H9 (cell line): ENCODE results near the gene SEPTIN2. TPM values are rescaled to one million over a fixed set of nuclear protein-coding genes. Genes with fewer than 3 reads are reported as not detected.

ENCODE experiments used
- DNase-seq: peaks from one replicate; pipeline ENCODE4 v3.0.0-alpha.2; 2017
- H2AFZ ChIP-seq: one replicate; pipeline ENCODE4 v1.6.1; 2013; ENCODE audit warnings: mild to moderate bottlenecking, low read length, control low read depth, moderate library complexity
- H2AK5ac ChIP-seq: 2 replicates; pipeline ENCODE4 v1.6.1; 2013; ENCODE audit warnings: low read length, control low read depth, mixed read lengths; ENCODE audit not compliant: insufficient read length
- H2BK120ac ChIP-seq: one replicate; pipeline ENCODE4 v1.6.1; 2013; ENCODE audit warnings: low read depth, mild to moderate bottlenecking, low read length, control low read depth, inconsistent platforms; ENCODE audit not compliant: poor library complexity, severe bottlenecking
- H2BK12ac ChIP-seq: 2 replicates; pipeline ENCODE4 v1.6.1; 2013; ENCODE audit warnings: low read length, control low read depth, mixed read lengths, low read depth; ENCODE audit not compliant: insufficient read length
- H2BK15ac ChIP-seq: 2 replicates; pipeline ENCODE4 v1.6.1; 2013; ENCODE audit warnings: low read depth, low read length, control low read depth
- H2BK20ac ChIP-seq: one replicate; pipeline ENCODE4 v1.6.1; 2013; ENCODE audit warnings: low read depth, mild to moderate bottlenecking, low read length, control low read depth, inconsistent platforms; ENCODE audit not compliant: poor library complexity, severe bottlenecking
- H2BK5ac ChIP-seq: 2 replicates; pipeline ENCODE4 v1.6.1; 2013; ENCODE audit warnings: low read length, control low read depth, mixed read lengths; ENCODE audit not compliant: insufficient read length
- H3K14ac ChIP-seq: 2 replicates; pipeline ENCODE4 v1.6.1; 2013; ENCODE audit warnings: low read length, control low read depth; ENCODE audit not compliant: insufficient read depth
- H3K18ac ChIP-seq: 2 replicates; pipeline ENCODE4 v1.6.1; 2013; ENCODE audit warnings: low read depth, mild to moderate bottlenecking, mixed read lengths, low read length, control low read depth; ENCODE audit not compliant: insufficient read length
- H3K23ac ChIP-seq: 2 replicates; pipeline ENCODE4 v1.6.1; 2013; ENCODE audit warnings: low read length, control low read depth, mixed read lengths, low read depth; ENCODE audit not compliant: insufficient read length
- H3K23me2 ChIP-seq: 2 replicates; pipeline ENCODE4 v1.6.1; 2013; ENCODE audit warnings: low read depth, mild to moderate bottlenecking, mixed read lengths, low read length, control low read depth; ENCODE audit not compliant: insufficient read length, poor library complexity, severe bottlenecking
- H3K27ac ChIP-seq: 2 replicates; pipeline ENCODE4 v1.5.1; 2013; ENCODE audit warnings: low read length, control low read depth, mixed read lengths, low read depth; ENCODE audit not compliant: insufficient read length
- H3K27me3 ChIP-seq: 2 replicates; pipeline ENCODE4 v1.6.1; 2013; ENCODE audit warnings: low read length, control low read depth, inconsistent platforms; ENCODE audit not compliant: insufficient read depth
- H3K4ac ChIP-seq: 2 replicates; pipeline ENCODE4 v1.6.1; 2013; ENCODE audit warnings: low read depth, mild to moderate bottlenecking, control low read depth, inconsistent platforms, low read length, moderate library complexity
- H3K4me1 ChIP-seq: 2 replicates; pipeline ENCODE4 v1.6.1; 2013; ENCODE audit warnings: low read length, control low read depth, inconsistent platforms; ENCODE audit not compliant: insufficient read depth
- H3K4me2 ChIP-seq: 2 replicates; pipeline ENCODE4 v1.6.1; 2013; ENCODE audit warnings: low read length, control low read depth, mixed read lengths; ENCODE audit not compliant: insufficient read length, insufficient read depth
- H3K56ac ChIP-seq: 2 replicates; pipeline ENCODE4 v1.6.1; 2013; ENCODE audit warnings: low read depth, mild to moderate bottlenecking, mixed read lengths, low read length, control low read depth; ENCODE audit not compliant: insufficient read length
- H3K79me1 ChIP-seq: 2 replicates; pipeline ENCODE4 v1.6.1; 2013; ENCODE audit warnings: low read depth, mild to moderate bottlenecking, moderate library complexity, low read length, control low read depth, inconsistent platforms; ENCODE audit not compliant: insufficient read depth, poor library complexity, severe bottlenecking
- H3K79me2 ChIP-seq: 2 replicates; pipeline ENCODE4 v1.6.1; 2013; ENCODE audit warnings: low read length, control low read depth, inconsistent platforms; ENCODE audit not compliant: insufficient read depth
- H3K9ac ChIP-seq: 2 replicates; pipeline ENCODE4 v1.6.1; 2013; ENCODE audit warnings: low read length, control low read depth, mixed read lengths; ENCODE audit not compliant: insufficient read length; ENCODE audit errors: extremely low read depth
- H3K9me3 ChIP-seq: one replicate; pipeline ENCODE4 v1.6.1; 2013; ENCODE audit warnings: low read depth, low read length, inconsistent platforms; ENCODE audit not compliant: control insufficient read depth
- H3T11ph ChIP-seq: one replicate; pipeline ENCODE4 v1.6.1; 2013; ENCODE audit warnings: mild to moderate bottlenecking, low read length, control low read depth, inconsistent platforms
- H4K20me1 ChIP-seq: one replicate; pipeline ENCODE4 v1.6.1; 2013; ENCODE audit not compliant: control insufficient read depth, insufficient read length, insufficient read depth
- H4K5ac ChIP-seq: 2 replicates; pipeline ENCODE4 v1.6.1; 2013; ENCODE audit warnings: low read depth, mild to moderate bottlenecking, mixed read lengths, low read length, control low read depth; ENCODE audit not compliant: insufficient read length
- H4K8ac ChIP-seq: replicated peaks from 2 replicates; pipeline ENCODE4 v1.6.1; 2013; ENCODE audit warnings: low read length, control low read depth, mixed read lengths, low read depth; ENCODE audit not compliant: insufficient read length
- H4K91ac ChIP-seq: 2 replicates; pipeline ENCODE4 v1.6.1; 2013; ENCODE audit warnings: low read depth, mild to moderate bottlenecking, moderate library complexity, mixed read lengths, low read length, control low read depth; ENCODE audit not compliant: insufficient read length
- H3K27ac Mint-ChIP-seq, 3 experiments: 2 replicates in 2 of 3; 3 replicates in 1 of 3; pipeline ENCODE4 v1.8.0; 2020 to 2021; ENCODE audit warnings: mixed read lengths in 3 of 3, mild to moderate bottlenecking in 1 of 3, moderate library complexity in 1 of 3
- H3K27me3 Mint-ChIP-seq: 2 replicates; pipeline ENCODE4 v1.8.0; 2021; ENCODE audit warnings: low read depth, mild to moderate bottlenecking, moderate library complexity, mixed read lengths
- H3K36me3 Mint-ChIP-seq, 3 experiments: 2 replicates in 2 of 3; 3 replicates in 1 of 3; pipeline ENCODE4 v1.8.0; 2020 to 2021; ENCODE audit warnings: low read depth in 3 of 3, mixed read lengths in 3 of 3; ENCODE audit not compliant: insufficient read depth in 1 of 3
- H3K4me1 Mint-ChIP-seq, 2 experiments: 2 replicates each; pipeline ENCODE4 v1.8.0; 2020; ENCODE audit warnings: mixed read lengths in 2 of 2
- H3K4me3 Mint-ChIP-seq, 2 experiments: 2 replicates in 1 of 2; 3 replicates in 1 of 2; pipeline ENCODE4 v1.8.0; 2020 to 2021; ENCODE audit warnings: mild to moderate bottlenecking in 2 of 2, mixed read lengths in 2 of 2, moderate library complexity in 1 of 2
- H3K9me3 Mint-ChIP-seq, 2 experiments: 2 replicates in 1 of 2; 3 replicates in 1 of 2; pipeline ENCODE4 v1.8.0; 2020; ENCODE audit warnings: mild to moderate bottlenecking in 2 of 2, mixed read lengths in 2 of 2, moderate library complexity in 1 of 2
- WGBS: extraction: QIAGEN DNeasy Blood & Tissue Kit; methylation state at CpG from one replicate; pipeline ENCODE4 v1.1.7; 2013; ENCODE audit warnings: missing lambda C conversion rate, low lambda C conversion rate, mixed read lengths; ENCODE audit not compliant: insufficient read length; ENCODE audit errors: extremely low coverage; 5-methylcytosine and 5-hydroxymethylcytosine counted together
- total RNA-seq: library from RNA; stranded (reverse); gene quantifications from 2 replicates; pipeline ENCODE4 v1.2.1, GENCODE V29; 2021
- TF ChIP-seq, protein P1 (sequence below): fragments of 200-600 bp; sonication (generic); conservative IDR thresholded peaks from 3 replicates; pipeline ENCODE4 v1.8.0; 2021; ENCODE audit warnings: antibody characterized with exemption, mild to moderate bottlenecking

SEPTIN2 gene
- total RNA-seq, 1 experiment from 2014 or later, result 385 TPM

GRCh38 chr2:241309684-241310117, 6.0 kb upstream of the SEPTIN2 start:
- Histone ChIP-seq H4K20me1 (no peaks in the 10 kb centered on the region), H3K9me3 (no peaks in the 10 kb centered on the region), H3K4me1 (0 out of 2 replicates have a peak, but pooled peaks cover 2% of the 10 kb centered on the region), H3K14ac (no peak overlapping the region), H3K27ac (no peak overlapping the region), H3K18ac (no peak overlapping the region), H4K91ac (no peak overlapping the region), H3K56ac (no peak overlapping the region), H2AFZ (no peak overlapping the region), H3K23me2 (no peaks in the 10 kb centered on the region), H2AK5ac (no peak overlapping the region), H2BK15ac (no peak overlapping the region), H3K23ac (no peak overlapping the region), H3K27me3 (no peaks in the 10 kb centered on the region), H3K79me1 (peaks cover 3% of the 10 kb centered on the region), H2BK12ac (no peak overlapping the region), H2BK5ac (no peak overlapping the region), H3K79me2 (peaks cover 63% of the 10 kb centered on the region), H3K4ac (no peak overlapping the region), H3K9ac (no peak overlapping the region), H2BK20ac (no peak overlapping the region), H4K5ac (no peak overlapping the region), H3K4me2 (no peak overlapping the region), H3T11ph (no peak overlapping the region), H4K8ac (no peak overlapping the region), H2BK120ac (no peak overlapping the region)
- Mint-ChIP-seq H3K36me3 (no peaks in the 10 kb centered on the region; a peak in 2 of 7 replicates), H3K9me3 (no peaks in the 10 kb centered on the region), H3K27me3 (no peaks in the 10 kb centered on the region), H3K4me1 (peaks cover 43 to 48% of the 10 kb centered on the region in 2 experiments), H3K27ac (peak overlapping the region in 2 of 3 experiments; percentile 26 to 49; a peak in 4 of 7 replicates), H3K4me3 (no peak overlapping the region)
- DNase-seq, result no peak
- TF ChIP-seq, protein P1, sequence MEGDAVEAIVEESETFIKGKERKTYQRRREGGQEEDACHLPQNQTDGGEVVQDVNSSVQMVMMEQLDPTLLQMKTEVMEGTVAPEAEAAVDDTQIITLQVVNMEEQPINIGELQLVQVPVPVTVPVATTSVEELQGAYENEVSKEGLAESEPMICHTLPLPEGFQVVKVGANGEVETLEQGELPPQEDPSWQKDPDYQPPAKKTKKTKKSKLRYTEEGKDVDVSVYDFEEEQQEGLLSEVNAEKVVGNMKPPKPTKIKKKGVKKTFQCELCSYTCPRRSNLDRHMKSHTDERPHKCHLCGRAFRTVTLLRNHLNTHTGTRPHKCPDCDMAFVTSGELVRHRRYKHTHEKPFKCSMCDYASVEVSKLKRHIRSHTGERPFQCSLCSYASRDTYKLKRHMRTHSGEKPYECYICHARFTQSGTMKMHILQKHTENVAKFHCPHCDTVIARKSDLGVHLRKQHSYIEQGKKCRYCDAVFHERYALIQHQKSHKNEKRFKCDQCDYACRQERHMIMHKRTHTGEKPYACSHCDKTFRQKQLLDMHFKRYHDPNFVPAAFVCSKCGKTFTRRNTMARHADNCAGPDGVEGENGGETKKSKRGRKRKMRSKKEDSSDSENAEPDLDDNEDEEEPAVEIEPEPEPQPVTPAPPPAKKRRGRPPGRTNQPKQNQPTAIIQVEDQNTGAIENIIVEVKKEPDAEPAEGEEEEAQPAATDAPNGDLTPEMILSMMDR, result no peak
- WGBS, result no CpG with 5 or more reads among the region's 2 CpGs
